Measurements from ENCODE around the gene ZNF516.

DNA sequence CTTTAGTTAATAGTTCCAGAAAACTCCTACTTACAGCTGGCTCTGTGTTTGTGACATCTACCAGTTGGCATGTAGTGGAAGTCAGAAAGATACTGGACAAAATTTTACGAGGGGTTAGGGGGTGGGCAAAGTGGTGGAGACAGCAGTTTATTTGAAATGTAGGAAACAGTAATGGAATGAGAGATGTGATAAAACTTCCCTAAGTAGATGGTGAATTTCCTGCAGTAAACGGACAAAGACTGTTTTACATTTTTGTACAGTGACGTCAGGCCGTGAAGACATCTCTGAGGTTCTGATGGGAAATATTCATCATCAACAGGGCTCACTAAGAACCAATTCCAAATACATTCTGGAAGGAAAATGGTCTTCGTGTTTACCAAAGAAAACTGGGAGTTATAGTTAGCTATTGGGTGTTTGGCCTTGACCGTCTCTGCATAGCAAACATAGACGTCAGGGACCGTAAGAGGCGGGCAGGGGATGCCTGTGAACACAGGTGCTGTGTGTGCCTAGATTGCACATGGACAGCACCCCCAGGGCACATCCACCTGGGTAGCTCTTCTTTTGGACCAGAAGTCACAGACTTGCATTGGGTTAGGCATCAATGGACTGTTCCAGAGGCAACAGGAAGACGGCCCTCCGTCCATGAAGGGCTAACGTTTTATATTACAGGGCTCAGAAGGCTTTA is 131.5 kb downstream of the ZNF516 start:
- no peak for TF ChIP-seq CTCF (IDR thresholded peaks at IDR 0.05; ENCODE audit: low read depth, low read length, missing input control)
- no peak for TF ChIP-seq YY1 (IDR thresholded peaks at IDR 0.05)
- TF ChIP-seq JUND (IDR thresholded peaks at IDR 0.05) = no peak
- TF ChIP-seq GABPA (IDR thresholded peaks at IDR 0.05 in 1 of 2, conservative IDR thresholded peaks at IDR 0.05 in 1 of 2) = no peak
- no peak for TF ChIP-seq HNF4G (IDR thresholded peaks at IDR 0.05)

Measured in liver (tissue), 3 donors.